ENCODE data around the gene NUDCD2. TPM values are rescaled to one million over a fixed set of nuclear protein-coding genes. Genes with fewer than 3 reads are reported as not detected.
"Not testable (repeated sequence)": the region's sequence is repeated elsewhere in the genome, so short reads cannot be mapped to it uniquely, and the experiment has no call there.

NUDCD2 gene
- total RNA-seq, 2 experiments from 2014 or later, result 46.4 to 48.6 TPM

DNA sequence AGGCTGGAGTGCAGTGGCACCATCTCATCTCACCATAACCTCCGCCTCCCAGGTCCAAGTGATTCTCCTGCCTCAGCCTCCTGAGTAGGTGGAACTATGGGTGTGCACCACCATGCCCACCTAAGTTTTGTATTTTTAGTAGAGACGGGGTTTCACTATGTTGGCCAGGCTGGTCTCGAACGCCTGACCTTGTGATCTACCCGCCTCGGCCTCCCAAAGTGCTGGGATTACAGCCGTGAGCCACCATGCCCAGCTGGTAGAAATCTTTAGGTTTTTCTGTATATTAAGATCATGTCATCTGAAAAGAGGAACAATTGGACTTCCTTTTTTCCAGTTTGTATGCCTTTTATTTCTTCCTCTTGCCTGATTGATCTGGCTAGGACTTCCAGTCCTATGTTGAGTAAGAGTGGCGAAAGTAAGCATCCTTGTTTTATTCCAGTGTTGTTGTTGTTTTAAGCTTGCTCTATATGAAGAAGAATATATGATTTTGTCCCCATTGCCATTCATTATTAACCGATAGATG, 63.0 kb downstream of the NUDCD2 start:
- CTCF ChIA-PET, result interaction anchor here (4.0 kb wide), 1 partner anchor 12 kb away, joined by 18 read pairs; no protein-coding TSS in a partner anchor
- H3K27ac Mint-ChIP-seq; H3K9me3 Mint-ChIP-seq; H3K36me3 Mint-ChIP-seq; H3K4me3 Mint-ChIP-seq; intact Hi-C loops (cut with micrococcal nuclease); H3K4me1 Mint-ChIP-seq (ENCODE audit: low read depth); POLR2A ChIA-PET; DNase-seq: not testable (repeated sequence)
- H3K27me3 Mint-ChIP-seq, result peaks cover 17% of the 10 kb centered on the region

Other genes with a start within 250 kb of the NUDCD2 start
- gene CCNG1, start 22.5 kb downstream of the NUDCD2 start, total RNA-seq, result 100 to 1,000 TPM; 139 to 164 TPM
- 100 to 1,000 TPM; 109 to 118 TPM for gene HMMR, start 530 bp upstream of the NUDCD2 start, total RNA-seq
- 100 to 1,000 TPM; 114 to 122 TPM for gene MAT2B, start 45.5 kb upstream of the NUDCD2 start, total RNA-seq

Measured in activated CD4-positive, alpha-beta memory T cell treated with anti-CD3 and anti-CD28 coated beads for 36 hours (primary cell).